BJ (cell line): Measurements from ENCODE around the gene DOCK4. TPM values are rescaled to one million over a fixed set of nuclear protein-coding genes. Genes with fewer than 3 reads are reported as not detected.

Source experiments
- CTCF ChIA-PET: fragments of 350-600 bp; formaldehyde crosslinking; extraction: SDS; loops from one replicate; lab custom pipeline; 2021; ENCODE audit warnings: antibody characterized with exemption, inconsistent platforms; lab: Yijun Ruan, JAX
- POLR2A ChIA-PET: fragments of 300-600 bp; sonication (Branson Sonifier 250); formaldehyde crosslinking; extraction: SDS; loops from one replicate; lab custom pipeline; 2021; ENCODE audit warnings: antibody characterized with exemption; lab: Charles Lee
- DNase-seq: peaks from one replicate; pipeline ENCODE4 v3.0.0-alpha.2; 2011; ENCODE audit warnings: low read depth
- H3K27me3 ChIP-seq: 2 replicates; pipeline ENCODE4 v1.6.0; 2011; ENCODE audit warnings: low read length; ENCODE audit not compliant: control insufficient read depth, insufficient read depth
- H3K36me3 ChIP-seq: 2 replicates; pipeline ENCODE4 v1.5.1; 2011; ENCODE audit warnings: low read length; ENCODE audit not compliant: control insufficient read depth, insufficient read depth
- H3K4me3 ChIP-seq: 2 replicates; pipeline ENCODE4 v1.5.1; 2011; ENCODE audit warnings: low read depth, mild to moderate bottlenecking, control low read depth, low read length
- polyA plus RNA-seq: library from polyadenylated mRNA; depleted of rRNA; stranded (reverse); fragments of >200 nt; gene quantifications from 2 replicates; pipeline ENCODE4 v1.2.3, GENCODE V29; 2011
- TF ChIP-seq, protein P1 (sequence below): IDR thresholded peaks from 2 replicates; pipeline ENCODE4 v1.5.1; 2011; ENCODE audit warnings: low read depth, mild to moderate bottlenecking, control low read depth, inconsistent platforms, low read length, moderate library complexity; ENCODE audit not compliant: insufficient read depth

The DOCK4 gene
- polyA plus RNA-seq, 1 experiment: 0.15 TPM

GRCh38 chr7:112104120-112104519, 102.1 kb downstream of the DOCK4 start:
- no peak for DNase-seq
- Histone ChIP-seq H3K27me3 (no peaks in the 10 kb centered on the region), H3K36me3 (no peaks in the 10 kb centered on the region), H3K4me3 (no peak overlapping the region)
- ChIA-PET CTCF (no interaction called here), POLR2A (no interaction called here)
- TF ChIP-seq, protein P1, sequence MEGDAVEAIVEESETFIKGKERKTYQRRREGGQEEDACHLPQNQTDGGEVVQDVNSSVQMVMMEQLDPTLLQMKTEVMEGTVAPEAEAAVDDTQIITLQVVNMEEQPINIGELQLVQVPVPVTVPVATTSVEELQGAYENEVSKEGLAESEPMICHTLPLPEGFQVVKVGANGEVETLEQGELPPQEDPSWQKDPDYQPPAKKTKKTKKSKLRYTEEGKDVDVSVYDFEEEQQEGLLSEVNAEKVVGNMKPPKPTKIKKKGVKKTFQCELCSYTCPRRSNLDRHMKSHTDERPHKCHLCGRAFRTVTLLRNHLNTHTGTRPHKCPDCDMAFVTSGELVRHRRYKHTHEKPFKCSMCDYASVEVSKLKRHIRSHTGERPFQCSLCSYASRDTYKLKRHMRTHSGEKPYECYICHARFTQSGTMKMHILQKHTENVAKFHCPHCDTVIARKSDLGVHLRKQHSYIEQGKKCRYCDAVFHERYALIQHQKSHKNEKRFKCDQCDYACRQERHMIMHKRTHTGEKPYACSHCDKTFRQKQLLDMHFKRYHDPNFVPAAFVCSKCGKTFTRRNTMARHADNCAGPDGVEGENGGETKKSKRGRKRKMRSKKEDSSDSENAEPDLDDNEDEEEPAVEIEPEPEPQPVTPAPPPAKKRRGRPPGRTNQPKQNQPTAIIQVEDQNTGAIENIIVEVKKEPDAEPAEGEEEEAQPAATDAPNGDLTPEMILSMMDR: no peak

DNA sequence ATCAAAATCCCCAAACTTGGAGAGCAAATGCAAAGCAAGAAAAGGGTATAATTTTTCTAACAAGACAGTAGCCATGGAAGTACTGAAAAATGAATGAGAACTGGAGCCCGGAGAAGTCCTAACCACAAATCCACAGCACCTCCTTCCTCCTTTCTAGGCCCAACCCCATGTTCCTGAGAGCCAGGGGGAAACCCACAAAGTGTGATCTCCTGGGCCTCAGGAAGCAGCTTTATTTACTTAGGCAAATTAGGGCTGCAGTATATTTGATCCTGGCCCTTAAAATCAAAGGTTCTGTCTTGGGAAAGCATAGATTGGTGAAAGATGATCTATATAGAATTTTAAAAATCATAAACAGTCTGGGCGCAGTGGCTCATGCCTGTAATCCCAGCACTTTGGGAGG, 103.0 kb downstream of the DOCK4 start:
- Histone ChIP-seq H3K4me3 (no peak overlapping the region), H3K27me3 (no peaks in the 10 kb centered on the region), H3K36me3 (no peaks in the 10 kb centered on the region)
- POLR2A ChIA-PET: no interaction called here
- TF ChIP-seq, protein P1: no peak
- CTCF ChIA-PET: no interaction called here
- no peak for DNase-seq

GRCh38 chr7:112101201-112101846, 104.9 kb downstream of the DOCK4 start:
- TF ChIP-seq, protein P1: no peak
- ChIA-PET POLR2A (no interaction called here), CTCF (no interaction called here)
- no peak for DNase-seq
- H3K36me3 ChIP-seq: no peaks in the 10 kb centered on the region
- H3K27me3 ChIP-seq: no peaks in the 10 kb centered on the region
- no peak overlapping the region for H3K4me3 ChIP-seq

DNA sequence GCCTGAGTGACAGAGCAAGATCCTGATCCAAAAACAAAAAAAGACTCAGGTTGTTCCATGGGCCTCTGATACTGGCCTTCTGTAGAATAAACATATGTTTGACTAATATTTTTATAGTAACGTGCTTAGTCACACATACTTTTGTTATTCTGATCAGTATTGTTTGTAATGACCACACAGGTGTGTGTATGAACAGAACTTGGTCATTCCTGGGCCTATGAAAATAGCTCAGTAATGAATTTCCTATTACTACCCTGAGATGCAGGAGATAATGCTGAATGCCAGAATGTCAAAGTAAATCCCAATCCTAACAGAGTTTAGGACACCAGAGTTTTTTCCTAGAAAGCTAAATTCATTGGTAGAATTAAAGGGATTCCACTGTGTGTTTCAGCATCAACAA, 108.7 kb downstream of the DOCK4 start:
- CTCF ChIA-PET: no interaction called here
- TF ChIP-seq, protein P1: no peak
- H3K4me3 ChIP-seq: no peak overlapping the region
- POLR2A ChIA-PET: no interaction called here
- no peak for DNase-seq
- H3K36me3 ChIP-seq: no peaks in the 10 kb centered on the region
- H3K27me3 ChIP-seq: no peaks in the 10 kb centered on the region

- H3K4me3 ChIP-seq: no peak overlapping the region
- no peak for DNase-seq
- POLR2A ChIA-PET: no interaction called here
- CTCF ChIA-PET: interaction anchor here (0.7 kb wide), 1 partner anchor 10 kb away, joined by 3 read pairs; no protein-coding TSS in a partner anchor
- H3K27me3 ChIP-seq: no peaks in the 10 kb centered on the region
- TF ChIP-seq, protein P1: no peak
- no peaks in the 10 kb centered on the region for H3K36me3 ChIP-seq
These were observed 112.8 kb downstream of the DOCK4 start for GRCh38 chr7:112093409-112093808.
